Measurements from ENCODE around the gene CMSS1.
"Not testable (repeated sequence)": the region's sequence is repeated elsewhere in the genome, so short reads cannot be mapped to it uniquely, and the experiment has no call there.

The CMSS1 gene

GRCh38 chr3:100072326-100073048 is 254.8 kb downstream of the CMSS1 start:
- no peak for DNase-seq

- no peak for DNase-seq
Measured at GRCh38 chr3:100073049-100073713, 255.5 kb downstream of the CMSS1 start.

GRCh38 chr3:100073714-100074307 is 256.1 kb downstream of the CMSS1 start:
- no peak for DNase-seq

GRCh38 chr3:100075196-100075595 is 257.5 kb downstream of the CMSS1 start:
- no peak for DNase-seq

- DNase-seq, result no peak
Measured at GRCh38 chr3:100075851-100076730, 258.4 kb downstream of the CMSS1 start.

- no peak for DNase-seq
Measured at GRCh38 chr3:100076731-100077529, 259.3 kb downstream of the CMSS1 start.

- DNase-seq, result no peak
Measured at GRCh38 chr3:100079328-100079727, 261.7 kb downstream of the CMSS1 start.

- no peak for DNase-seq
Measured at GRCh38 chr3:100080573-100080972, 262.9 kb downstream of the CMSS1 start.

- DNase-seq, result no peak
Measured at GRCh38 chr3:100081311-100081710, 263.6 kb downstream of the CMSS1 start.

- no peak for DNase-seq
Measured at GRCh38 chr3:100081986-100082692, 264.5 kb downstream of the CMSS1 start.

GRCh38 chr3:100082714-100083113 is 265.1 kb downstream of the CMSS1 start:
- DNase-seq, result no peak

- DNase-seq, result no peak
Measured at GRCh38 chr3:100083209-100083608, 265.5 kb downstream of the CMSS1 start.

- DNase-seq, result no peak
Measured at GRCh38 chr3:100084100-100084806, 266.6 kb downstream of the CMSS1 start.

- no peak for DNase-seq
Measured at GRCh38 chr3:100086401-100086800, 268.7 kb downstream of the CMSS1 start.

GRCh38 chr3:100087198-100087597 is 269.5 kb downstream of the CMSS1 start:
- no peak for DNase-seq

GRCh38 chr3:100088735-100089368 is 271.2 kb downstream of the CMSS1 start:
- no peak for DNase-seq

GRCh38 chr3:100089812-100090668 is 272.4 kb downstream of the CMSS1 start:
- no peak for DNase-seq

GRCh38 chr3:100090669-100091005 is 273.0 kb downstream of the CMSS1 start:
- DNase-seq, result no peak

GRCh38 chr3:100093831-100094230 is 276.2 kb downstream of the CMSS1 start:
- DNase-seq, result no peak

GRCh38 chr3:100096286-100096685 is 278.6 kb downstream of the CMSS1 start:
- DNase-seq, result not testable (repeated sequence)

Data from NCI-H510A (cell line).